Measurements from ENCODE around the gene EEPD1.

EEPD1 gene

GRCh38 chr7:36300696-36301350 is 147.8 kb downstream of the EEPD1 start:
- DNase-seq (ENCODE audit: low spot score) = no peak

GRCh38 chr7:36301914-36302771 is 149.1 kb downstream of the EEPD1 start:
- no peak for DNase-seq (ENCODE audit: low spot score)

- peak; percentile 5 for DNase-seq (ENCODE audit: low spot score)
Observed at GRCh38 chr7:36303202-36304098, 150.4 kb downstream of the EEPD1 start.

- no peak for DNase-seq (ENCODE audit: low spot score)
Observed at GRCh38 chr7:36304099-36304425, 151.0 kb downstream of the EEPD1 start.

- no peak for DNase-seq (ENCODE audit: low spot score)
Observed at GRCh38 chr7:36305226-36305625, 152.2 kb downstream of the EEPD1 start.

GRCh38 chr7:36305648-36306047 is 152.6 kb downstream of the EEPD1 start:
- no peak for DNase-seq (ENCODE audit: low spot score)

- DNase-seq (ENCODE audit: low spot score) = no peak
Observed at GRCh38 chr7:36306222-36306621, 153.2 kb downstream of the EEPD1 start.

- no peak for DNase-seq (ENCODE audit: low spot score)
Observed at GRCh38 chr7:36306722-36307121, 153.7 kb downstream of the EEPD1 start.

- DNase-seq (ENCODE audit: low spot score) = no peak
Observed at GRCh38 chr7:36308031-36308430, 155.0 kb downstream of the EEPD1 start.

GRCh38 chr7:36309301-36309700 is 156.2 kb downstream of the EEPD1 start:
- DNase-seq (ENCODE audit: low spot score) = no peak

- no peak for DNase-seq (ENCODE audit: low spot score)
Observed at GRCh38 chr7:36309716-36310115, 156.7 kb downstream of the EEPD1 start.

- DNase-seq (ENCODE audit: low spot score) = no peak
Observed at GRCh38 chr7:36310897-36311296, 157.8 kb downstream of the EEPD1 start.

- DNase-seq (ENCODE audit: low spot score) = no peak
Observed at GRCh38 chr7:36311539-36311938, 158.5 kb downstream of the EEPD1 start.

GRCh38 chr7:36312064-36312914 is 159.2 kb downstream of the EEPD1 start:
- no peak for DNase-seq (ENCODE audit: low spot score)

GRCh38 chr7:36312915-36313334 is 159.9 kb downstream of the EEPD1 start:
- DNase-seq (ENCODE audit: low spot score) = no peak

GRCh38 chr7:36313607-36314006 is 160.6 kb downstream of the EEPD1 start:
- DNase-seq (ENCODE audit: low spot score) = no peak

GRCh38 chr7:36314491-36314890 is 161.4 kb downstream of the EEPD1 start:
- no peak for DNase-seq (ENCODE audit: low spot score)

- DNase-seq (ENCODE audit: low spot score) = no peak
Observed at GRCh38 chr7:36315309-36315944, 162.4 kb downstream of the EEPD1 start.

GRCh38 chr7:36316319-36316718 is 163.3 kb downstream of the EEPD1 start:
- DNase-seq (ENCODE audit: low spot score) = no peak

- DNase-seq (ENCODE audit: low spot score) = no peak
Observed at GRCh38 chr7:36317276-36317675, 164.2 kb downstream of the EEPD1 start.

- no peak for DNase-seq (ENCODE audit: low spot score)
Observed at GRCh38 chr7:36318116-36318515, 165.1 kb downstream of the EEPD1 start.

Measured in hematopoietic multipotent progenitor cell treated with erythropoietin and hydrocortisone succinate and interleukin-3 and kit ligand, for 17 days (in vitro differentiated cells).